GM18505 (cell line): ENCODE measurements around the gene IL23A.
"Not testable (repeated sequence)": the region's sequence is repeated elsewhere in the genome, so short reads cannot be mapped to it uniquely, and the experiment has no call there.

Experiments
- ATAC-seq: cut with Tn5 transposase; IDR thresholded peaks from one replicate; pipeline ENCODE4 v1.9.1; 2021; ENCODE audit not compliant: unreplicated experiment
- POLR2A ChIP-seq: IDR thresholded peaks from 4 replicates; pipeline ENCODE4 v1.6.1; 2011; ENCODE audit warnings: borderline replicate concordance; ENCODE audit not compliant: insufficient read depth, insufficient read length; ENCODE audit errors: extremely low read depth

The IL23A gene

DNA sequence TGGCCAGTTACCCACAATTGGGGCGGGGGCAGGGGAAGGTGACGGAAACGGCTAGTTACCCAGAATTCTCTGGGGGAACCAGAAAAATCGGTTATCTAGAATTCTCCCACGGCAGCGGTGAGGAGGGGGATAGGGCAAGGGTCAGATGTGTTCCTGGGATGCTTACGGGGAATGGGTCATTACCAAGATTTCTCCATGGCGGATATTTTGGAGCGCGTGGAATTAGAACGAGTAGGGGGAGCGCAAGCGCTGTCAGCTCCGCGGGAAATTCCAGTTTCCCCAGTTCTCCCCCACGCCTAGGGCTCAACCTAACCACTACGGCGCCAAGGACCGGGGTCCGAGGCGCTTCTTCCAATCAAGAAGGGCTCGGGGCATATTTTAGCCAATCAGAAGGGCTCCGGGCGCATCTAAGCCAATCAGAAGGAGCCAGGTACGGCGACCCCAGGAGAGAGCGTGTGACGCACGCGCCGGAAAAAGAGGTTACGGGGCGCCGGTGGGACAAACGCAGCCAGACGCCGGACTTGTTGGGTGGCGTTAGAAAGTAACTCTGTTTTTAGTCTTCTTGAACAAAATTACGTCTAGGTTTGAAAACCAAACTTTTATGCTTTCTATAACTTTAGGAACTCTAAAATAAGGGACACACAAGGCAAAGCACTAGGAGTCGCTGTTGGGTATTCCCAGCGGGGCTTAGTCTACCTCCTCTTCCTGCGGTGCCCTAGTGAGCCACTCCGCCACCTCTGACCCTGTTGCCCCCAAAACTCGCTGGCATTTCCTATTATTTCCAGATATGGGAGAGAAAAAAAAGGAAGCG is 4.8 kb upstream of the IL23A start, which contains the start of gene PAN2:
Gene PAN2, minus strand, starts transcription at position 322 of the 811 bp plus-strand sequence. CDS start 906 bp downstream, outside the sequence.
- TF ChIP-seq POLR2A = peak; percentile 89
- peak; percentile 87 for ATAC-seq

- no peak for ATAC-seq
- TF ChIP-seq POLR2A = no peak
These were observed 4.2 kb upstream of the IL23A start for GRCh38 chr12:56334490-56334793.

GRCh38 chr12:56335527-56335926 is 3.2 kb upstream of the IL23A start:
- not testable (repeated sequence) for ATAC-seq

- no peak for ATAC-seq
- TF ChIP-seq POLR2A = peak; percentile 46
These were observed 2.1 kb upstream of the IL23A start for GRCh38 chr12:56336361-56337167.

DNA sequence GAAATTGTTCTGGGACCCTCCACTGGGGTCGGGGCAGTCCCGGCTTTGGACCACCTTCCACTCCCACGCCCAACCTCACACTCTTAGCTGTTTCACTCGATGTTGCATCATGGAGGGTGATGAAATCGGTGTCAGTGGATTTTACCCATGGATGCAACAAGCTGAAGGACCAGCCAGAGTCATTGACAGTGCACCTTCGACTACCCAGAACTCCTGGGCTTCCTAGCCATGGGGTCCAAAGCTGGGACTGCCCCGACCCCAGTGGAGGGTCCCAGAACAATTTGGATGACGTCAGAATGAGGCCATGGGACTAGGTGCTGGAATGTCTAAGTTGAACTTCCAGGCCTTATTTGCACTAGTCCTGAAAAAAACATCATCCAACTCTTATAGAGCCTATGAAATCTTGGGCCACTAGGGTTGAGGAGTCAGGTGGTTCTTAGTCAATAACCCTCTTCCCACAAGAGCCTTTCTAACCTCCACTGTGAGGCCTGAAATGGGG is 882 bp upstream of the IL23A start:
- TF ChIP-seq POLR2A = no peak
- no peak for ATAC-seq

DNA sequence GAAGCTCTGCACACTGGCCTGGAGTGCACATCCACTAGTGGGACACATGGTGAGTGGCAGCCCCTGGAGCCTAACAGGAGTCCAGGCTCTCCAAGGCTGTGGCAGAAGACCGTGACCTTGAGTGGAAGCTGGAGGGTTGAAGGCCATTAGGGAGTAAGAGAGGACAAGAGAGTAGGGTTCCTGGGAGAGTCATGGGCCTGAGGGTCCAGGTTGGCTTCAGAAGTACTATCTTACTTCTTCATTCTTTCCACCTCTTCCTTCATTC is 406 bp downstream of the IL23A start:
- no peak for ATAC-seq
- TF ChIP-seq POLR2A = no peak

DNA sequence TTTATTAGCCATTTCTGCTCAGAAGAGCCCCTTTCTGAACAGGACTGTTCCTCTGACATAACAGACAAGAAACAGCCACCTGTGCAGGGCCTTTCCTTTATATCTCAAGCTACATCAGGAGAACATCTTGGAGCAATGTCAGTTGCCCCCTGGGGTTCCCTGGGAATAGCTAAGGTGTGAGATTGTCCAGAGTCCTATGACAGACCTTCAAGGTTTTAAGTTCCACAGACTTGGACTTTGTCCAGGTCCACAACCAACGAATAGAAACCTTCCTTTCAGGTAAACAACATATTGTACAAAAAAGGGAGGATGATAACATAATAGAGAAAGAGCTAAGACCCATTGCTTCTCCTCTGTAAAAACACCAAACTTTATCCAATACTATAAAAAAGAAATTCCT is 2.9 kb downstream of the IL23A start:
- no peak for ATAC-seq
- TF ChIP-seq POLR2A = no peak

GRCh38 chr12:56342290-56342689 is 3.6 kb downstream of the IL23A start:
- not testable (repeated sequence) for ATAC-seq

- no peak for TF ChIP-seq POLR2A
- ATAC-seq = no peak
These were observed 8.0 kb downstream of the IL23A start for GRCh38 chr12:56346675-56347074.

DNA sequence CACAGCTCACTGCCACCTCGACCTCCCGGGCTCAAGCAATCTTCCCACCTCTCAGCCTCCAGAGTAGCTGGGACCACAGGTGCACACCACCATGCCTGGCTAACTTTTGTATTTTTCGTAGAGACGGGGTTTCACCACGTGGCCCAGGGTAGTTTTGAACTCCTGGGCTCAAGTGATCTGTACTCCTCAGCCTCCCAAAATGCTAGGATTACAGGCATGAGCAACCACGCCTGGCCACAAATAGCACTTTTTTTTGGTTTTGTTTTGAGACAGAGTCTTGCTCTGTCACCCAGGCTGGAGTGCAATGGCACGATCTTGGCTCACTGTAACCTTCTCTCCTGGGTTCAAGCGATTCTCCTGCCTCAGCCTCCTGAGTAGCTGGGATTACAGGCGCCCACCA is 8.6 kb downstream of the IL23A start:
- not testable (repeated sequence) for ATAC-seq

DNA sequence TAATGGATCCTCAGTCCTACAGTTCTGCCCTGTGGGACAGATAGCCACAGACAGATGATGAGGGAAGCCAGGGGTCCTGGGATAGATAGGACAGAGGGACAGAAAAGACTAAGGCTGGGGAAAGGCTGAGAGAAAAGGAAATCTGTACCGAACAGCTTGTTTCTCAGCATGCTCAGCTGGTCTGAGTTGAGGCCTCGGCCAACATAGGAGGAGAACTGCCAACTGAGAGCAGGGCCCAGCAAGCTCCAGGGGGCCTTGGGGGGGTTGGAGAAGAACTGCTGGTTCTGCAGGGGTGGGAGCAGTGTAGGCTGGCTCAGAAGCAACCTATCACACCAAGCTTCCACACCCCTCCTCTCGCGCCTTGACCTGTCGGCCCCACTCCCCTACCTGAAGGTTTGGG is 10.1 kb downstream of the IL23A start:
- ATAC-seq = no peak
- no peak for TF ChIP-seq POLR2A

- ATAC-seq = no peak
These were observed 12.0 kb downstream of the IL23A start for GRCh38 chr12:56350662-56351061.

GRCh38 chr12:56351325-56351724 is 12.6 kb downstream of the IL23A start:
- ATAC-seq = no peak
- TF ChIP-seq POLR2A = no peak

More at GRCh38 chr12:56350662-56351061, 12.0 kb downstream of the IL23A start:
- TF ChIP-seq POLR2A = no peak

- TF ChIP-seq POLR2A = no peak
- no peak for ATAC-seq
These were observed 20.3 kb downstream of the IL23A start for GRCh38 chr12:56358836-56359532.
